Measurements from ENCODE around the gene FAM120AOS.
A peak's percentile ranks its signal among the peaks of the same experiment; 100 is the strongest.

The FAM120AOS gene

GRCh38 chr9:93453047-93453914 lies at the start of gene FAM120AOS:
Gene FAM120AOS, minus strand, starts transcription at chr9:93453581. Its CDS starts 872 bp downstream, at chr9:93452709.
- H3K27ac Mint-ChIP-seq, result peak within 1 kb of the TSS; percentile 87
- ATAC-seq, result peak; percentile 73
- peaks cover 46% of the 10 kb centered on the region for H3K36me3 Mint-ChIP-seq (ENCODE audit: low read depth)
- peak; percentile 86 for DNase-seq
- peaks cover 56% of the 10 kb centered on the region for H3K4me1 Mint-ChIP-seq
- no peaks in the 10 kb centered on the region for H3K27me3 Mint-ChIP-seq
- peak within 1 kb of the TSS; percentile 85 for H3K4me3 Mint-ChIP-seq
- H3K9me3 Mint-ChIP-seq, result no peaks in the 10 kb centered on the region

- ATAC-seq, result no peak
- Mint-ChIP-seq H3K4me3 (peak overlapping the region; percentile 42), H3K9me3 (no peaks in the 10 kb centered on the region), H3K27me3 (no peaks in the 10 kb centered on the region), H3K36me3 (ENCODE audit: low read depth) (peaks cover 65% of the 10 kb centered on the region), H3K27ac (peak overlapping the region; percentile 61), H3K4me1 (peaks cover 56% of the 10 kb centered on the region)
- no peak for DNase-seq
Observed at GRCh38 chr9:93501406-93501805, 48.0 kb upstream of the FAM120AOS start.

- Mint-ChIP-seq H3K4me1 (peaks cover 51% of the 10 kb centered on the region), H3K36me3 (ENCODE audit: low read depth) (peaks cover 61% of the 10 kb centered on the region), H3K27me3 (no peaks in the 10 kb centered on the region), H3K27ac (peak overlapping the region; percentile 61), H3K9me3 (no peaks in the 10 kb centered on the region), H3K4me3 (peak overlapping the region; percentile 42)
- DNase-seq (no peak), ATAC-seq (no peak)
Observed at GRCh38 chr9:93500571-93501298, 47.4 kb upstream of the FAM120AOS start.

GRCh38 chr9:93496285-93496684 lies 42.9 kb upstream of the FAM120AOS start:
- Mint-ChIP-seq H3K36me3 (ENCODE audit: low read depth) (peaks cover 43% of the 10 kb centered on the region), H3K27ac (no peak overlapping the region), H3K9me3 (no peaks in the 10 kb centered on the region), H3K27me3 (no peaks in the 10 kb centered on the region), H3K4me1 (peaks cover 24% of the 10 kb centered on the region), H3K4me3 (no peak overlapping the region)
- ATAC-seq, result no peak
- no peak for DNase-seq

- Mint-ChIP-seq H3K9me3 (no peaks in the 10 kb centered on the region), H3K27ac (no peak overlapping the region), H3K4me1 (peaks cover 6% of the 10 kb centered on the region), H3K27me3 (no peaks in the 10 kb centered on the region), H3K36me3 (ENCODE audit: low read depth) (peaks cover 32% of the 10 kb centered on the region), H3K4me3 (no peak overlapping the region)
- DNase-seq (no peak), ATAC-seq (no peak)
Observed at GRCh38 chr9:93493949-93494348, 40.6 kb upstream of the FAM120AOS start.

- H3K27ac Mint-ChIP-seq, result no peak overlapping the region
Observed at GRCh38 chr9:93492327-93492726, 38.9 kb upstream of the FAM120AOS start.

GRCh38 chr9:93491593-93492232 lies 38.3 kb upstream of the FAM120AOS start:
- Mint-ChIP-seq H3K36me3 (ENCODE audit: low read depth) (peaks cover 38% of the 10 kb centered on the region), H3K4me1 (peaks cover 9% of the 10 kb centered on the region), H3K9me3 (no peaks in the 10 kb centered on the region), H3K27ac (no peak overlapping the region), H3K4me3 (no peak overlapping the region), H3K27me3 (no peaks in the 10 kb centered on the region)
- no peak for DNase-seq
- ATAC-seq, result no peak

More at GRCh38 chr9:93492327-93492726, 38.9 kb upstream of the FAM120AOS start:
- DNase-seq (no peak), ATAC-seq (no peak)
- Mint-ChIP-seq H3K4me1 (peaks cover 6% of the 10 kb centered on the region), H3K9me3 (no peaks in the 10 kb centered on the region), H3K27me3 (no peaks in the 10 kb centered on the region), H3K36me3 (ENCODE audit: low read depth) (peaks cover 35% of the 10 kb centered on the region), H3K4me3 (no peak overlapping the region)

- no peak overlapping the region for H3K4me3 Mint-ChIP-seq
- H3K36me3 Mint-ChIP-seq (ENCODE audit: low read depth), result peaks cover 39% of the 10 kb centered on the region
- ATAC-seq, result no peak
- H3K27me3 Mint-ChIP-seq, result no peaks in the 10 kb centered on the region
- H3K4me1 Mint-ChIP-seq, result peaks cover 15% of the 10 kb centered on the region
- DNase-seq, result no peak
- no peaks in the 10 kb centered on the region for H3K9me3 Mint-ChIP-seq
- no peak overlapping the region for H3K27ac Mint-ChIP-seq
Observed at GRCh38 chr9:93488244-93488643, 34.9 kb upstream of the FAM120AOS start.

- Mint-ChIP-seq H3K36me3 (ENCODE audit: low read depth) (peaks cover 44% of the 10 kb centered on the region), H3K27me3 (no peaks in the 10 kb centered on the region), H3K4me1 (peaks cover 15% of the 10 kb centered on the region), H3K9me3 (no peaks in the 10 kb centered on the region), H3K27ac (peak overlapping the region; percentile 79), H3K4me3 (no peak overlapping the region)
- no peak for ATAC-seq
- DNase-seq, result no peak
Observed at GRCh38 chr9:93486268-93486667, 32.9 kb upstream of the FAM120AOS start.

GRCh38 chr9:93483497-93483896 lies 30.1 kb upstream of the FAM120AOS start:
- no peaks in the 10 kb centered on the region for H3K27me3 Mint-ChIP-seq
- ATAC-seq, result no peak
- peaks cover 44% of the 10 kb centered on the region for H3K36me3 Mint-ChIP-seq (ENCODE audit: low read depth)
- H3K4me3 Mint-ChIP-seq, result no peak overlapping the region
- no peaks in the 10 kb centered on the region for H3K9me3 Mint-ChIP-seq
- H3K27ac Mint-ChIP-seq, result no peak overlapping the region
- peaks cover 16% of the 10 kb centered on the region for H3K4me1 Mint-ChIP-seq
- no peak for DNase-seq

- H3K27ac Mint-ChIP-seq, result no peak overlapping the region
- H3K36me3 Mint-ChIP-seq (ENCODE audit: low read depth), result peaks cover 50% of the 10 kb centered on the region
- H3K4me3 Mint-ChIP-seq, result no peak overlapping the region
- H3K27me3 Mint-ChIP-seq, result no peaks in the 10 kb centered on the region
- DNase-seq (no peak), ATAC-seq (no peak)
- no peaks in the 10 kb centered on the region for H3K9me3 Mint-ChIP-seq
- peaks cover 12% of the 10 kb centered on the region for H3K4me1 Mint-ChIP-seq
Observed at GRCh38 chr9:93480728-93481324, 27.4 kb upstream of the FAM120AOS start.

GRCh38 chr9:93480262-93480661 lies 26.9 kb upstream of the FAM120AOS start:
- Mint-ChIP-seq H3K27me3 (no peaks in the 10 kb centered on the region), H3K4me1 (peaks cover 14% of the 10 kb centered on the region), H3K27ac (no peak overlapping the region), H3K4me3 (no peak overlapping the region), H3K36me3 (ENCODE audit: low read depth) (peaks cover 55% of the 10 kb centered on the region), H3K9me3 (no peaks in the 10 kb centered on the region)
- ATAC-seq, result no peak
- DNase-seq, result no peak

- Mint-ChIP-seq H3K4me3 (no peak overlapping the region), H3K27ac (no peak overlapping the region), H3K27me3 (no peaks in the 10 kb centered on the region), H3K4me1 (peaks cover 19% of the 10 kb centered on the region), H3K9me3 (no peaks in the 10 kb centered on the region), H3K36me3 (ENCODE audit: low read depth) (peaks cover 55% of the 10 kb centered on the region)
- ATAC-seq (no peak), DNase-seq (no peak)
Observed at GRCh38 chr9:93479726-93480125, 26.3 kb upstream of the FAM120AOS start.

GRCh38 chr9:93477397-93477796 lies 24.0 kb upstream of the FAM120AOS start:
- Mint-ChIP-seq H3K36me3 (ENCODE audit: low read depth) (peaks cover 57% of the 10 kb centered on the region), H3K27ac (no peak overlapping the region), H3K4me3 (no peak overlapping the region), H3K9me3 (no peaks in the 10 kb centered on the region), H3K27me3 (no peaks in the 10 kb centered on the region), H3K4me1 (peaks cover 22% of the 10 kb centered on the region)
- DNase-seq, result no peak
- ATAC-seq, result no peak

Measured in activated naive CD8-positive, alpha-beta T cell treated with anti-CD3 and anti-CD28 coated beads, Interleukin-2, amount 50 U/mL, for 24 hours (primary cell).